ENCODE measurements around the gene TMEM235. TPM values are rescaled to one million over a fixed set of nuclear protein-coding genes. Genes with fewer than 3 reads are reported as not detected.

Gene TMEM235
- total RNA-seq, 2 experiments from 2014 or later, result 0.32 TPM; not detected in 1

DNA sequence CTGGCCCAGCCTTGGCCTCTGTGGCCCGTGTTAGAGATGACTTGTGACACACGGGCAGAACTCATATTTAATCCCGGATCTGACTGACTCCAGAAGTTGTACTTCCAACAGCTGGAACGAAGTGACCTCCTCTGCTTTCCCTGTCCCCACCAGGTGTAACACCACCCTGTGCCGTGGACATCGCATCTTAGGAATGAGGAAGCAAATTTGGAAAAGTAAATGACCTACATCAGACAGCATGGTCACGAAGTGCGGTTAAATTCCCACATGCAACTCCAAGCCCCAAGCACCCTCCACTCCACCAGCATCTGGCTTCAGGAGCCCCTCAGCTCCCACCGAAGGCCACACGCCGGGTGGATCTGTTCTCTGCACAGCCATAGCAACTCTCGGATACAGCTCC lies 47.5 kb upstream of the TMEM235 start:
- POLR2A ChIA-PET, result no interaction called here
- TF ChIP-seq EZH2phosphoT487 (IDR thresholded peaks at IDR 0.05; ENCODE audit: borderline replicate concordance, low read depth, low read length), result no peak
- TF ChIP-seq, protein P1, sequence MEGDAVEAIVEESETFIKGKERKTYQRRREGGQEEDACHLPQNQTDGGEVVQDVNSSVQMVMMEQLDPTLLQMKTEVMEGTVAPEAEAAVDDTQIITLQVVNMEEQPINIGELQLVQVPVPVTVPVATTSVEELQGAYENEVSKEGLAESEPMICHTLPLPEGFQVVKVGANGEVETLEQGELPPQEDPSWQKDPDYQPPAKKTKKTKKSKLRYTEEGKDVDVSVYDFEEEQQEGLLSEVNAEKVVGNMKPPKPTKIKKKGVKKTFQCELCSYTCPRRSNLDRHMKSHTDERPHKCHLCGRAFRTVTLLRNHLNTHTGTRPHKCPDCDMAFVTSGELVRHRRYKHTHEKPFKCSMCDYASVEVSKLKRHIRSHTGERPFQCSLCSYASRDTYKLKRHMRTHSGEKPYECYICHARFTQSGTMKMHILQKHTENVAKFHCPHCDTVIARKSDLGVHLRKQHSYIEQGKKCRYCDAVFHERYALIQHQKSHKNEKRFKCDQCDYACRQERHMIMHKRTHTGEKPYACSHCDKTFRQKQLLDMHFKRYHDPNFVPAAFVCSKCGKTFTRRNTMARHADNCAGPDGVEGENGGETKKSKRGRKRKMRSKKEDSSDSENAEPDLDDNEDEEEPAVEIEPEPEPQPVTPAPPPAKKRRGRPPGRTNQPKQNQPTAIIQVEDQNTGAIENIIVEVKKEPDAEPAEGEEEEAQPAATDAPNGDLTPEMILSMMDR (conservative IDR thresholded peaks at IDR 0.05; ENCODE audit: low read length), result no peak
- CTCF ChIA-PET (ENCODE audit: unreplicated experiment), result interaction anchor here (0.5 to 0.6 kb wide), 2 partner anchors 9 to 86 kb away, joined by 3 read pairs; no protein-coding TSS in a partner anchor
- intact Hi-C loops (cut with micrococcal nuclease; ENCODE audit: unreplicated experiment), result no loop called here
- no peak for DNase-seq (ENCODE audit: low spot score)
- H3K36me3 ChIP-seq (ENCODE audit: insufficient read depth, low read length), result peaks cover 48% of the 10 kb centered on the region
- peaks cover 49% of the 10 kb centered on the region for H3K4me1 ChIP-seq (ENCODE audit: insufficient read depth, low read length, poor library complexity, severe bottlenecking)
- no peak overlapping the region for H3K4me3 ChIP-seq (ENCODE audit: low read depth, low read length, poor library complexity, severe bottlenecking)
- peak overlapping the region; percentile 84 for H3K4me2 ChIP-seq (ENCODE audit: low read length)
- no peak overlapping the region for H2AFZ ChIP-seq (ENCODE audit: low read length)
- no peaks in the 10 kb centered on the region for H3K9me3 ChIP-seq (ENCODE audit: low read length)
- no TSS peak for BruUV-seq (replicated peaks)
- H3K9me2 ChIP-seq (ENCODE audit: insufficient read depth, low read length), result no peaks in the 10 kb centered on the region
- H3K79me2 ChIP-seq (ENCODE audit: insufficient read depth, low read depth, low read length), result peaks cover 32% of the 10 kb centered on the region
- peaks cover 3% of the 10 kb centered on the region; the same call in 1 of the 2 replicates for H4K20me1 ChIP-seq (ENCODE audit: insufficient read depth, low read length)
- H3K27ac ChIP-seq (ENCODE audit: low read depth, low read length, poor library complexity, severe bottlenecking), result no peak overlapping the region

DNA sequence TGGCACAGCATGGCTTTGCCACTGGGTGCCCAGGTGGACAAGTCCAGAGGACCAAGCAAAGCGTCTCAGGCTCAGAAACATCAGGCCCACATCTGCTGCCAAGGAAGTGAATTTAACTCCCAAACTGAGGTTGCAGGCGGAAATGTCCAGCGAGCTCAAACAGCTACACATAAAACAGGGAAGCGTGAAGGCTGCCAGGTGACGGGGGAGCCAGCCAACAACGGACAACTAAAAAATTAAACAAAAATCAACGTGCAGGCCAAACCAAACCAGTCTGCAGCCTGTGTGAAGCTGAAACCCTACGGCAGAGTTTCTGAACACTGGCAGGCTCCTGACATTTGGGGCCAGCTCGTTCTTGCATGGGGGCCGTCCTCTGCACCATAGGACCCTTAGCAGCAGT lies 47.1 kb upstream of the TMEM235 start:
- ChIA-PET CTCF (ENCODE audit: unreplicated experiment) (interaction anchor here (0.6 kb wide), 1 partner anchor 9 kb away, joined by 3 read pairs; no protein-coding TSS in a partner anchor), POLR2A (no interaction called here)
- Histone ChIP-seq H3K4me2 (ENCODE audit: low read length) (peak overlapping the region; percentile 84), H3K4me1 (ENCODE audit: insufficient read depth, low read length, poor library complexity, severe bottlenecking) (peaks cover 53% of the 10 kb centered on the region), H2AFZ (ENCODE audit: low read length) (no peak overlapping the region), H3K4me3 (ENCODE audit: low read depth, low read length, poor library complexity, severe bottlenecking) (peak overlapping the region; percentile 76), H3K9me3 (ENCODE audit: low read length) (no peaks in the 10 kb centered on the region), H3K36me3 (ENCODE audit: insufficient read depth, low read length) (peaks cover 48% of the 10 kb centered on the region), H3K79me2 (ENCODE audit: insufficient read depth, low read depth, low read length) (peaks cover 36% of the 10 kb centered on the region), H4K20me1 (ENCODE audit: insufficient read depth, low read length) (peaks cover 3% of the 10 kb centered on the region; the same call in 1 of the 2 replicates), H3K9me2 (ENCODE audit: insufficient read depth, low read length) (no peaks in the 10 kb centered on the region), H3K27ac (ENCODE audit: low read depth, low read length, poor library complexity, severe bottlenecking) (no peak overlapping the region)
- intact Hi-C loops (cut with micrococcal nuclease; ENCODE audit: unreplicated experiment), result no loop called here
- no TSS peak for BruUV-seq (replicated peaks)
- no peak for DNase-seq (ENCODE audit: low spot score)
- TF ChIP-seq EZH2phosphoT487 (IDR thresholded peaks at IDR 0.05; ENCODE audit: borderline replicate concordance, low read depth, low read length), result no peak
- TF ChIP-seq, protein P1 (conservative IDR thresholded peaks at IDR 0.05; ENCODE audit: low read length), result no peak

DNA sequence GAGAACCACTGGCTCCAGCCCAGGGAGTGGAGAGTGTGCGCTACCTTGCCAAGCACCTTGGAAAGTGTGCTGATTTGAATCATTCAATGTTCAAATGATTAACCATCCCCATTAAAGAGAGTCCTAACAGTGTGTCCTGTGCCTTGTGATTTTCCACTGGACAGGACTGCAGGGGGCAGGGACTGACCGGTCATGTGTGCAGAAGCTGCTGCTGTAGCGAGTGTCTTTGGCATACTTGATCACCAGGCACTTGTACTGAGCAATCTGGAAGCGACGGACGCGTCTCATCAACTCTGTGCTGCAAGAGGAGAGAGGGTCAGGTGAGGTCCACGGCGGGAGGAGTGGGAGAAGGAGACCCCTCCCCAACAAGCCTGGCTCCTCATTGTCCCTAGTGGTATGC lies 46.6 kb upstream of the TMEM235 start:
- Histone ChIP-seq H3K9me2 (ENCODE audit: insufficient read depth, low read length) (no peaks in the 10 kb centered on the region), H3K36me3 (ENCODE audit: insufficient read depth, low read length) (peaks cover 48% of the 10 kb centered on the region), H3K4me1 (ENCODE audit: insufficient read depth, low read length, poor library complexity, severe bottlenecking) (peaks cover 57% of the 10 kb centered on the region), H3K27ac (ENCODE audit: low read depth, low read length, poor library complexity, severe bottlenecking) (no peak overlapping the region), H2AFZ (ENCODE audit: low read length) (no peak overlapping the region), H4K20me1 (ENCODE audit: insufficient read depth, low read length) (peaks cover 3% of the 10 kb centered on the region; the same call in 1 of the 2 replicates), H3K9me3 (ENCODE audit: low read length) (no peaks in the 10 kb centered on the region), H3K79me2 (ENCODE audit: insufficient read depth, low read depth, low read length) (peaks cover 41% of the 10 kb centered on the region), H3K4me3 (ENCODE audit: low read depth, low read length, poor library complexity, severe bottlenecking) (peak overlapping the region; percentile 76), H3K4me2 (ENCODE audit: low read length) (peak overlapping the region; percentile 84)
- BruUV-seq (replicated peaks), result no TSS peak
- no peak for TF ChIP-seq EZH2phosphoT487 (IDR thresholded peaks at IDR 0.05; ENCODE audit: borderline replicate concordance, low read depth, low read length)
- TF ChIP-seq, protein P1 (conservative IDR thresholded peaks at IDR 0.05; ENCODE audit: low read length), result no peak
- CTCF ChIA-PET (ENCODE audit: unreplicated experiment), result no interaction called here
- POLR2A ChIA-PET, result no interaction called here
- intact Hi-C loops (cut with micrococcal nuclease; ENCODE audit: unreplicated experiment), result no loop called here
- DNase-seq (ENCODE audit: low spot score), result no peak
